HEK293T (cell line): ENCODE data around the gene SMC6.

Experiments
- ARNT ChIP-seq: fragments of 450-650 bp; IDR thresholded peaks from 2 replicates; pipeline ENCODE4 v1.6.1; 2017; ENCODE audit warnings: mild to moderate bottlenecking
- BHLHE40 ChIP-seq: fragments of 450-650 bp; IDR thresholded peaks from 2 replicates; pipeline ENCODE4 v1.6.1; 2016; ENCODE audit warnings: mild to moderate bottlenecking, moderate library complexity, borderline replicate concordance
- ELF4 ChIP-seq: fragments of 450-650 bp; IDR thresholded peaks from 2 replicates; pipeline ENCODE4 v1.6.1; 2017; ENCODE audit warnings: antibody characterized with exemption
- FOXA1 ChIP-seq: fragments of 450-650 bp; IDR thresholded peaks from 2 replicates; pipeline ENCODE4 v1.6.1; 2016; ENCODE audit warnings: mild to moderate bottlenecking
- HDGF ChIP-seq: fragments of 450-650 bp; IDR thresholded peaks from 2 replicates; pipeline ENCODE4 v1.6.1; 2017; ENCODE audit warnings: antibody characterized with exemption, borderline replicate concordance
- PKNOX1 ChIP-seq: fragments of 450-650 bp; IDR thresholded peaks from 2 replicates; pipeline ENCODE4 v1.6.1; 2016
- SP1 ChIP-seq: fragments of 450-650 bp; IDR thresholded peaks from 2 replicates; pipeline ENCODE4 v1.6.1; 2017
- ZNF384 ChIP-seq: fragments of 450-650 bp; IDR thresholded peaks from 2 replicates; pipeline ENCODE4 v1.6.1; 2016

- TF ChIP-seq ARNT: no peak
- no peak for TF ChIP-seq HDGF
- no peak for TF ChIP-seq BHLHE40
- TF ChIP-seq ELF4: no peak
- no peak for TF ChIP-seq PKNOX1
- no peak for TF ChIP-seq SP1
- no peak for TF ChIP-seq ZNF384
- TF ChIP-seq FOXA1: no peak
Observed at GRCh38 chr2:17636257-17636656, 117.4 kb downstream of the SMC6 start.
